Spleen (tissue), 7 donors: Measurements from ENCODE around the gene ZNF837.

Experiments used
- POLR2AphosphoS5 ChIP-seq, 3 donors: sonication (generic); formaldehyde crosslinking; IDR thresholded peaks; one replicate each; pipeline ENCODE4 v1.5.1; 2017; ENCODE audit warnings: antibody characterized with exemption in 3 of 3
- TF ChIP-seq, protein P1 (sequence below), 11 experiments: fragments of 200-600 bp in 7 of 11; fragments of 450-650 bp in 4 of 11; sonication (generic) in 4 of 11; IDR thresholded peaks in 8 of 11; conservative IDR thresholded peaks in 3 of 11; 1 replicate in 7 of 11; 2 replicates in 4 of 11; pipeline versions ENCODE4 v1.4.0 to v1.8.0; 2016 to 2021; ENCODE audit warnings: antibody characterized with exemption in 11 of 11, inconsistent platforms in 4 of 11, mild to moderate bottlenecking in 1 of 11
- donor health status: DM: no; HTN: no; CAD: no; lungs with moderate emphysema.
- donor health status: DM: no; HTN: no; CAD: no.
- donor health status: DM: no; HTN: no; CAD: no.

- no peak for TF ChIP-seq POLR2AphosphoS5 (IDR thresholded peaks at IDR 0.05)
- TF ChIP-seq, protein P1, sequence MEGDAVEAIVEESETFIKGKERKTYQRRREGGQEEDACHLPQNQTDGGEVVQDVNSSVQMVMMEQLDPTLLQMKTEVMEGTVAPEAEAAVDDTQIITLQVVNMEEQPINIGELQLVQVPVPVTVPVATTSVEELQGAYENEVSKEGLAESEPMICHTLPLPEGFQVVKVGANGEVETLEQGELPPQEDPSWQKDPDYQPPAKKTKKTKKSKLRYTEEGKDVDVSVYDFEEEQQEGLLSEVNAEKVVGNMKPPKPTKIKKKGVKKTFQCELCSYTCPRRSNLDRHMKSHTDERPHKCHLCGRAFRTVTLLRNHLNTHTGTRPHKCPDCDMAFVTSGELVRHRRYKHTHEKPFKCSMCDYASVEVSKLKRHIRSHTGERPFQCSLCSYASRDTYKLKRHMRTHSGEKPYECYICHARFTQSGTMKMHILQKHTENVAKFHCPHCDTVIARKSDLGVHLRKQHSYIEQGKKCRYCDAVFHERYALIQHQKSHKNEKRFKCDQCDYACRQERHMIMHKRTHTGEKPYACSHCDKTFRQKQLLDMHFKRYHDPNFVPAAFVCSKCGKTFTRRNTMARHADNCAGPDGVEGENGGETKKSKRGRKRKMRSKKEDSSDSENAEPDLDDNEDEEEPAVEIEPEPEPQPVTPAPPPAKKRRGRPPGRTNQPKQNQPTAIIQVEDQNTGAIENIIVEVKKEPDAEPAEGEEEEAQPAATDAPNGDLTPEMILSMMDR (IDR thresholded peaks at IDR 0.05 in 8 of 11, conservative IDR thresholded peaks at IDR 0.05 in 3 of 11) = no peak
Measured at GRCh38 chr19:58400316-58400915, 19.6 kb upstream of the ZNF837 start.
